GM23248 (cell line): ENCODE results near the gene ZNF580. TPM values are rescaled to one million over a fixed set of nuclear protein-coding genes. Genes with fewer than 3 reads are reported as not detected.

ENCODE experiments used
- DNase-seq: peaks from one replicate; pipeline ENCODE4 v3.0.0-alpha.2; 2015
- H2AFZ ChIP-seq: fragments of 200-600 bp; sonication (generic); 2 replicates; pipeline ENCODE4 v1.6.1; 2016; ENCODE audit warnings: antibody characterized with exemption
- H3F3A ChIP-seq: fragments of 200-600 bp; sonication (generic); 2 replicates; pipeline ENCODE4 v1.6.1; 2016; ENCODE audit warnings: mild to moderate bottlenecking, antibody characterized with exemption, mixed run types; ENCODE audit not compliant: insufficient read depth
- H3K27ac ChIP-seq: fragments of 200-600 bp; sonication (generic); 2 replicates; pipeline ENCODE4 v1.5.1; 2016; ENCODE audit warnings: mild to moderate bottlenecking
- H3K27me3 ChIP-seq: fragments of 200-600 bp; sonication (generic); replicated peaks from 2 replicates; pipeline ENCODE4 v1.6.1; 2016; ENCODE audit warnings: mild to moderate bottlenecking; ENCODE audit not compliant: insufficient read depth
- H3K36me3 ChIP-seq: fragments of 200-600 bp; sonication (generic); 2 replicates; pipeline ENCODE4 v1.6.1; 2016; ENCODE audit warnings: low read depth, mild to moderate bottlenecking
- H3K4me1 ChIP-seq: fragments of 200-600 bp; sonication (generic); 2 replicates; pipeline ENCODE4 v1.6.1; 2016; ENCODE audit warnings: mild to moderate bottlenecking; ENCODE audit not compliant: insufficient read depth
- H3K4me2 ChIP-seq: fragments of 200-600 bp; sonication (generic); one replicate; pipeline ENCODE4 v1.6.1; 2016; ENCODE audit warnings: mild to moderate bottlenecking; ENCODE audit not compliant: unreplicated experiment
- H3K4me3 ChIP-seq: fragments of 200-600 bp; sonication (generic); 2 replicates; pipeline ENCODE4 v1.5.1; 2016; ENCODE audit warnings: mild to moderate bottlenecking
- H3K79me2 ChIP-seq: fragments of 200-600 bp; sonication (generic); 2 replicates; pipeline ENCODE4 v1.6.1; 2016; ENCODE audit warnings: mild to moderate bottlenecking; ENCODE audit not compliant: insufficient read depth
- H3K9ac ChIP-seq: fragments of 200-600 bp; sonication (generic); 2 replicates; pipeline ENCODE4 v1.6.1; 2016; ENCODE audit warnings: mild to moderate bottlenecking
- H3K9me2 ChIP-seq: fragments of 200-600 bp; sonication (generic); 2 replicates; pipeline ENCODE4 v1.6.1; 2016; ENCODE audit warnings: mixed run types, mild to moderate bottlenecking, moderate library complexity; ENCODE audit not compliant: insufficient read depth
- H3K9me3 ChIP-seq: fragments of 200-600 bp; sonication (generic); one replicate; pipeline ENCODE4 v1.6.1; 2017; ENCODE audit warnings: low read depth
- H4K20me1 ChIP-seq: fragments of 200-600 bp; sonication (generic); 2 replicates; pipeline ENCODE4 v1.6.0; 2016; ENCODE audit not compliant: insufficient read depth
- EZH2 ChIP-seq: fragments of 200-600 bp; sonication (generic); IDR thresholded peaks from 2 replicates; pipeline ENCODE4 v1.6.1; 2018; ENCODE audit warnings: antibody characterized with exemption, mild to moderate bottlenecking; ENCODE audit not compliant: insufficient read depth, poor library complexity, severe bottlenecking
- EZH2phosphoT487 ChIP-seq: fragments of 200-600 bp; sonication (generic); IDR thresholded peaks from 2 replicates; pipeline ENCODE4 v1.6.1; 2018; ENCODE audit warnings: antibody characterized with exemption, moderate library complexity, mild to moderate bottlenecking, low read depth; ENCODE audit not compliant: insufficient read depth
- WGBS, 2 experiments: methylation state at CpG; one replicate each; pipeline ENCODE4 v1.1.6; 2015 to 2017; ENCODE audit warnings: low lambda C conversion rate in 2 of 2, low coverage in 1 of 2; ENCODE audit errors: missing lambda C conversion rate in 2 of 2; 5-methylcytosine and 5-hydroxymethylcytosine counted together
- in situ Hi-C: fragments of 300-500 bp; cut with MboI; formaldehyde crosslinking; loops from 2 replicates; pipeline ENCODE4 v1.15.0; 2020
- polyA plus RNA-seq: library from polyadenylated mRNA; unstranded; fragments of >200 nt; fragmentation: Nextera tagmentation; extraction: Ambion mirVana; gene quantifications from 2 replicates; pipeline ENCODE4 v1.2.1, GENCODE V29; 2016
- total RNA-seq: library from RNA; depleted of rRNA; stranded (reverse); fragments of >200 nt; shearing (Covaris generic); gene quantifications from 2 replicates; pipeline ENCODE4 v1.2.3, GENCODE V29; 2014

The ZNF580 gene
- total and polyA plus RNA-seq, 2 experiments from 2014 or later: 11.7 to 44.0 TPM

GRCh38 chr19:55605207-55605636 lies 35.6 kb upstream of the ZNF580 start:
- DNase-seq: peak; percentile 99
- peaks cover 4% of the 10 kb centered on the region; the same call in 1 of the 2 replicates for H4K20me1 ChIP-seq
- no peaks in the 10 kb centered on the region for H3K27me3 ChIP-seq
- in situ Hi-C loops: no loop called here
- H3K79me2 ChIP-seq: peaks cover 55% of the 10 kb centered on the region
- H3K36me3 ChIP-seq: peaks cover 13% of the 10 kb centered on the region; the same call in 1 of the 2 replicates
- H3K4me2 ChIP-seq: peak overlapping the region; percentile 91
- peak overlapping the region; percentile 88 for H3K4me3 ChIP-seq
- H3K4me1 ChIP-seq: peaks cover 15% of the 10 kb centered on the region
- no peaks in the 10 kb centered on the region for H3K9me2 ChIP-seq
- no peak for TF ChIP-seq EZH2
- no peak for TF ChIP-seq EZH2phosphoT487
- peaks cover 18% of the 10 kb centered on the region for H3F3A ChIP-seq
- H3K9ac ChIP-seq: peak overlapping the region; percentile 91
- no peaks in the 10 kb centered on the region for H3K9me3 ChIP-seq
- H3K27ac ChIP-seq: peak overlapping the region; percentile 80
- 1% methylated on average over 17 to 28 of the region's 43 CpGs for WGBS, 2 experiments
- peak overlapping the region; percentile 84 for H2AFZ ChIP-seq

- DNase-seq: peak; percentile 91
- H3K9me2 ChIP-seq: no peaks in the 10 kb centered on the region
- peaks cover 17% of the 10 kb centered on the region for H3F3A ChIP-seq
- TF ChIP-seq EZH2 (no peak), EZH2phosphoT487 (no peak)
- no peaks in the 10 kb centered on the region for H3K27me3 ChIP-seq
- H2AFZ ChIP-seq: peak within 1 kb of the TSS; percentile 84
- peaks cover 4% of the 10 kb centered on the region; the same call in 1 of the 2 replicates for H4K20me1 ChIP-seq
- in situ Hi-C loops: no loop called here
- H3K9ac ChIP-seq: peak within 1 kb of the TSS; percentile 91
- H3K4me1 ChIP-seq: peaks cover 15% of the 10 kb centered on the region
- WGBS, 2 experiments: 3 to 5% methylated on average over 15 to 32 of the region's 44 CpGs
- peak within 1 kb of the TSS; percentile 80 for H3K27ac ChIP-seq
- H3K36me3 ChIP-seq: peaks cover 17% of the 10 kb centered on the region; the same call in 1 of the 2 replicates
- H3K9me3 ChIP-seq: no peaks in the 10 kb centered on the region
- peak within 1 kb of the TSS; percentile 88 for H3K4me3 ChIP-seq
- H3K4me2 ChIP-seq: peak within 1 kb of the TSS; percentile 93
- peaks cover 57% of the 10 kb centered on the region for H3K79me2 ChIP-seq
Measured at GRCh38 chr19:55605637-55606470, 34.9 kb upstream of the ZNF580 start, which contains the start of gene ZNF865. Gene ZNF865 (plus strand): TSS chr19:55605647. CDS start chr19:55613619, 7,972 bp downstream.

GRCh38 chr19:55606471-55606787 lies 34.4 kb upstream of the ZNF580 start:
- 22 to 26% methylated on average over 12 of the region's 12 CpGs for WGBS, 2 experiments
- Histone ChIP-seq H3K4me3 (peak overlapping the region; percentile 88), H2AFZ (no peak overlapping the region), H3K27ac (peak overlapping the region; percentile 80), H3K9ac (peak overlapping the region; percentile 91), H3K4me2 (peak overlapping the region; percentile 93), H3K36me3 (peaks cover 17% of the 10 kb centered on the region; the same call in 1 of the 2 replicates), H3K9me3 (no peaks in the 10 kb centered on the region), H3F3A (peaks cover 11% of the 10 kb centered on the region), H3K9me2 (no peaks in the 10 kb centered on the region), H3K4me1 (peaks cover 11% of the 10 kb centered on the region), H4K20me1 (peaks cover 4% of the 10 kb centered on the region; the same call in 1 of the 2 replicates), H3K27me3 (no peaks in the 10 kb centered on the region), H3K79me2 (peaks cover 57% of the 10 kb centered on the region)
- TF ChIP-seq EZH2: no peak
- no peak for TF ChIP-seq EZH2phosphoT487
- in situ Hi-C loops: no loop called here
- DNase-seq: no peak

GRCh38 chr19:55606817-55607216 lies 34.0 kb upstream of the ZNF580 start:
- Histone ChIP-seq H3K27ac (peak overlapping the region; percentile 80), H3K4me1 (peaks cover 11% of the 10 kb centered on the region), H3K79me2 (peaks cover 57% of the 10 kb centered on the region), H3K9me3 (no peaks in the 10 kb centered on the region), H2AFZ (no peak overlapping the region), H3K4me3 (peak overlapping the region; percentile 88), H3K27me3 (no peaks in the 10 kb centered on the region), H3K36me3 (peaks cover 17% of the 10 kb centered on the region; the same call in 1 of the 2 replicates), H4K20me1 (peaks cover 4% of the 10 kb centered on the region; the same call in 1 of the 2 replicates), H3K4me2 (peak overlapping the region; percentile 93), H3K9me2 (no peaks in the 10 kb centered on the region), H3F3A (peaks cover 11% of the 10 kb centered on the region), H3K9ac (peak overlapping the region; percentile 91)
- DNase-seq: no peak
- in situ Hi-C loops: no loop called here
- TF ChIP-seq EZH2phosphoT487 (no peak), EZH2 (no peak)
- 61 to 65% methylated on average over 9 of the region's 9 CpGs for WGBS, 2 experiments
